Left ventricle myocardium inferior (tissue), 1 donor: Measurements from ENCODE around the gene COL4A6. TPM values are rescaled to one million over a fixed set of nuclear protein-coding genes. Genes with fewer than 3 reads are reported as not detected.

Experiments used
- DNase-seq: peaks from one replicate; pipeline ENCODE4 v3.0.0-alpha.2; 2020
- H3K27ac ChIP-seq: fragments of 200-600 bp; replicated peaks from 2 replicates; pipeline ENCODE4 v1.8.0; 2021
- H3K27me3 ChIP-seq: fragments of 200-600 bp; 2 replicates; pipeline ENCODE4 v1.8.0; 2021; ENCODE audit warnings: low read depth
- H3K36me3 ChIP-seq: fragments of 200-600 bp; 2 replicates; pipeline ENCODE4 v1.8.0; 2021
- H3K4me1 ChIP-seq: fragments of 200-600 bp; 2 replicates; pipeline ENCODE4 v1.8.0; 2021
- H3K4me3 ChIP-seq: fragments of 200-600 bp; 2 replicates; pipeline ENCODE4 v1.8.0; 2021; ENCODE audit warnings: mild to moderate bottlenecking, moderate library complexity
- H3K9me3 ChIP-seq: fragments of 200-600 bp; replicated peaks from 2 replicates; pipeline ENCODE4 v1.8.0; 2021
- CTCF ChIP-seq: fragments of 200-600 bp; IDR thresholded peaks from 2 replicates; pipeline ENCODE4 v1.8.0; 2021; ENCODE audit warnings: antibody characterized with exemption, mild to moderate bottlenecking, borderline replicate concordance
- intact Hi-C: fragments of 100-400 bp; cut with micrococcal nuclease; formaldehyde crosslinking; loops from one replicate; pipeline ENCODE4 v1.11.0; 2022
- total RNA-seq: library from RNA; stranded (reverse); fragmentation: NEBNext Ultra II Directional; extraction: Animal tissue kit (Norgen Biotek cat#: 25700); gene quantifications from one replicate; pipeline ENCODE4 v1.2.1, GENCODE V29; 2021
- donor health status: DM: no; HTN: yes; CAD: no; lungs with severe emphysema.

The COL4A6 gene
- total RNA-seq, 1 donor from 2014 or later: 9.8 TPM

DNA sequence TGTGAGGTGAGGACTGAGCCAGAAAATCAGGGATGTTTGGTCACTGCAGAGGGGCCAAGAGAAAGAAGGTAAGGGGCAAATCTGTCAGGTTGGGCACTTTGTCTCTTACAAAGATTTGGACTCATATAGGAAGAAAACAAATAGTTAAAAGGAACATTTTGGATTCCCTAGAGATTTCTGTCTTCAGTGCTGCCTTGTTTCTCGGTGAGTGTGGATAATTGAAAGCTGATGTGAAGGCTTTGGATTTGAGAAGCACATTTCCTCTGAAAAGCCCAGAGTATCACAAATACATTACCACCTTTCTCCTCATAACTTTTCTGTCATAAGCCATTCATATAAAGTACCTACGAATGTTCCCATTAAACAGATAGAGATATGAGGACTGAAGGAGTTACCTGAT is 239.2 kb downstream of the COL4A6 start:
- no peak overlapping the region for H3K27ac ChIP-seq
- H3K36me3 ChIP-seq: no peaks in the 10 kb centered on the region
- no peak overlapping the region for H3K4me3 ChIP-seq
- DNase-seq: no peak
- no peaks in the 10 kb centered on the region for H3K27me3 ChIP-seq
- no peaks in the 10 kb centered on the region for H3K9me3 ChIP-seq
- intact Hi-C loops: no loop called here
- TF ChIP-seq CTCF: no peak
- no peaks in the 10 kb centered on the region for H3K4me1 ChIP-seq

DNA sequence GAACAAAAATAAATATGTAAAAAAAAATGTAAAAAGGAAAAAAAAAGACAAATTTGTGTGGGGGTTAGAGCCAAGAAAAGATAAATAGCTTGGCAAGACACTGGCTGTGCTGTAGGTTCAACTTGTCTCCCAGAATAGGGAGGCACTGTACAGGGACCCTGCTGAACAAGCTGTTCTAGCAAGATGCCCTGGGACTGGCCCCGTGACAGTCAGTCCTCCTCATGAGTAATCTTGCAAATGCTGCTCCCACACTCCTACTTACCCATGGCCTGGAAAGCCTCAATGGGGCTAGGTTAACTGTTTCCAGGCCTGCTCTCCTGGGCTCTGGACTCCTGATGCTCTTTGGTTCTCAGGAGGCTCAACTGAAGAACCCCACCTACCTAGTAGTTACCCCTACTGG is 239.8 kb downstream of the COL4A6 start:
- Histone ChIP-seq H3K4me1 (no peaks in the 10 kb centered on the region), H3K27me3 (no peaks in the 10 kb centered on the region), H3K36me3 (no peaks in the 10 kb centered on the region), H3K4me3 (no peak overlapping the region), H3K9me3 (no peaks in the 10 kb centered on the region), H3K27ac (no peak overlapping the region)
- no peak for DNase-seq
- TF ChIP-seq CTCF: no peak
- intact Hi-C loops: no loop called here

DNA sequence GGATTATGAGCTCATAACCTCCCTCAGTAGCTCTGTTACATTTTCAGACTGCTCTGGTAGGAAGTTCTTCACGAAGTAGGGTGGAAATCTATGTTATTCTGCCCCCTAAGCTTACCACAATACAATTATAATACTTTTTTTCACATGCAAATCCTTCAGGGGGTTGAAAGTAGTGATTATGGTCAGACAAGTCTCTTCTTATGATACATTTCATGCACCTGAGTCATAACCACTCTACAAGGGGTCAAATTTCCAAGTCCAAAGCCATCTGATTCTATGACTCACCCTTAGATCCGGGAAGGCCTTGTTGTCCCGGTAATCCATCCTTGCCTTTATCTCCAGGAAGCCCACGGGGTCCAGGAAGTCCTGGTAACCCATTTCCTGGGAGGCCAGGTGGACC is 251.4 kb downstream of the COL4A6 start:
- no peak overlapping the region for H3K4me3 ChIP-seq
- H3K27me3 ChIP-seq: no peaks in the 10 kb centered on the region
- no peak overlapping the region for H3K27ac ChIP-seq
- TF ChIP-seq CTCF: no peak
- intact Hi-C loops: no loop called here
- no peaks in the 10 kb centered on the region for H3K36me3 ChIP-seq
- DNase-seq: no peak
- no peaks in the 10 kb centered on the region for H3K9me3 ChIP-seq
- H3K4me1 ChIP-seq: no peaks in the 10 kb centered on the region

GRCh38 chrX:108178143-108178498 is 260.1 kb downstream of the COL4A6 start:
- no peak for TF ChIP-seq CTCF
- no peaks in the 10 kb centered on the region for H3K9me3 ChIP-seq
- H3K27ac ChIP-seq: no peak overlapping the region
- intact Hi-C loops: no loop called here
- H3K4me3 ChIP-seq: no peak overlapping the region
- DNase-seq: no peak
- H3K27me3 ChIP-seq: no peaks in the 10 kb centered on the region
- no peaks in the 10 kb centered on the region for H3K36me3 ChIP-seq
- H3K4me1 ChIP-seq: no peaks in the 10 kb centered on the region

- intact Hi-C loops: no loop called here
- no peaks in the 10 kb centered on the region for H3K36me3 ChIP-seq
- no peak overlapping the region for H3K27ac ChIP-seq
- H3K27me3 ChIP-seq: no peaks in the 10 kb centered on the region
- no peaks in the 10 kb centered on the region for H3K4me1 ChIP-seq
- H3K9me3 ChIP-seq: no peaks in the 10 kb centered on the region
- TF ChIP-seq CTCF: no peak
- no peak for DNase-seq
- H3K4me3 ChIP-seq: no peak overlapping the region
Observed at GRCh38 chrX:108177351-108178142, 260.7 kb downstream of the COL4A6 start.

GRCh38 chrX:108173874-108174273 is 264.3 kb downstream of the COL4A6 start:
- H3K9me3 ChIP-seq: no peaks in the 10 kb centered on the region
- DNase-seq: no peak
- no peak for TF ChIP-seq CTCF
- H3K27ac ChIP-seq: no peak overlapping the region
- H3K36me3 ChIP-seq: no peaks in the 10 kb centered on the region
- no peaks in the 10 kb centered on the region for H3K4me1 ChIP-seq
- intact Hi-C loops: no loop called here
- H3K4me3 ChIP-seq: no peak overlapping the region
- H3K27me3 ChIP-seq: no peaks in the 10 kb centered on the region
